Fibroblast of villous mesenchyme (primary cell): ENCODE results near the gene REX1BD. TPM values are rescaled to one million over a fixed set of nuclear protein-coding genes. Genes with fewer than 3 reads are reported as not detected.

ENCODE experiments used
- DNase-seq: peaks from one replicate; pipeline ENCODE4 v3.0.0-alpha.2; 2010; ENCODE audit warnings: low read depth
- H3K4me3 ChIP-seq: 2 replicates; pipeline ENCODE4 v1.5.1; 2011; ENCODE audit warnings: low read depth, mild to moderate bottlenecking, low read length
- total RNA-seq: library from RNA; depleted of rRNA; stranded (reverse); fragments of >200 nt; gene quantifications from 2 replicates; pipeline ENCODE4 v1.2.3, GENCODE V29; 2012
- TF ChIP-seq, protein P1 (sequence below): IDR thresholded peaks from 2 replicates; pipeline ENCODE4 v1.5.1; 2012; ENCODE audit warnings: low read depth, mild to moderate bottlenecking, low read length; ENCODE audit not compliant: insufficient read depth

REX1BD gene
- total RNA-seq, 1 donor, result 27.6 TPM

DNA sequence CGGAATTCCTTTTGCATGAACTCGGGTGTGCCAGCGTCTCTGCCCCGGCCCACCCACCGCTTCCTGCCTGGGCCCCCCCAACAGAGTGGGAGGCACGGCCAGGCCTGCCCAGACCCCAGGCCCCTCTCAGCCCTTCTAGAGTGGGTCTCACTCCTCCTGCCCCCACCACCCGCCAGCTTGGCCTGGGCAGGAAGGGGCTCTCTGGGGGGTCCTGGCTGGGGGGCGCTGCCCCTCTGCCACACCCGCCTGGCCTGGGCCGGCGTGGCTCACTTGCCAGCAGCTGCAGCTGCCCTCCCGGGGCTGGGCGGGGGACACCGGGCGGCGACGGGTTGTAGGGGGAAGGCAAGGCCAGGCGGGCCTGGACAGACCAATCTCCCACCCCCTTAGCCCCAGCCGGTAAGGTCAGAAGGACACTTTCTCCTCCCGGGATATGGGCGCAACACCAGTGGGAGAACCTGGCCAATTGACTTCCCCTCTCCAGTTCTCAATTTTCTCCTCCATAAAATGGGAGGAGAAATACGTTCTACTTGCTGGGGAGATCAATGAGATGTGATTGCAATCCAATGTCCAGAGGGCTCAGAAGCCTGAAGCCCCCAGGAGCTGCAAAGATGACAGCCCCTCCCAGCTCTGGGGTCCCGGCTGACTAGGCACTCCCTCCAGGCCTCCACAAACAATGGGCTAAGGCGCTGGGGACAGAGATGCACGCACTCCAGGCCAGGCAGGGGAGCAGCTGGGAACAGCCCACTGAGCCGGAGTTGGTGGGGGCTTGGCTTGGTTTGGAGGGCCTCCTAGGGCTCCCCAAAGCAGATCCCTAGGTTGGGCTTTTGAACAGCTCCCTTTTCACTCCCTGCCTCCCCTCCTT is 15.6 kb downstream of the REX1BD start:
- no peak for DNase-seq
- TF ChIP-seq, protein P1, sequence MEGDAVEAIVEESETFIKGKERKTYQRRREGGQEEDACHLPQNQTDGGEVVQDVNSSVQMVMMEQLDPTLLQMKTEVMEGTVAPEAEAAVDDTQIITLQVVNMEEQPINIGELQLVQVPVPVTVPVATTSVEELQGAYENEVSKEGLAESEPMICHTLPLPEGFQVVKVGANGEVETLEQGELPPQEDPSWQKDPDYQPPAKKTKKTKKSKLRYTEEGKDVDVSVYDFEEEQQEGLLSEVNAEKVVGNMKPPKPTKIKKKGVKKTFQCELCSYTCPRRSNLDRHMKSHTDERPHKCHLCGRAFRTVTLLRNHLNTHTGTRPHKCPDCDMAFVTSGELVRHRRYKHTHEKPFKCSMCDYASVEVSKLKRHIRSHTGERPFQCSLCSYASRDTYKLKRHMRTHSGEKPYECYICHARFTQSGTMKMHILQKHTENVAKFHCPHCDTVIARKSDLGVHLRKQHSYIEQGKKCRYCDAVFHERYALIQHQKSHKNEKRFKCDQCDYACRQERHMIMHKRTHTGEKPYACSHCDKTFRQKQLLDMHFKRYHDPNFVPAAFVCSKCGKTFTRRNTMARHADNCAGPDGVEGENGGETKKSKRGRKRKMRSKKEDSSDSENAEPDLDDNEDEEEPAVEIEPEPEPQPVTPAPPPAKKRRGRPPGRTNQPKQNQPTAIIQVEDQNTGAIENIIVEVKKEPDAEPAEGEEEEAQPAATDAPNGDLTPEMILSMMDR, result no peak
- no peak overlapping the region for H3K4me3 ChIP-seq

- DNase-seq, result no peak
- H3K4me3 ChIP-seq, result no peak overlapping the region
- TF ChIP-seq, protein P1, result no peak
Observed at GRCh38 chr19:18604820-18605159, 16.2 kb downstream of the REX1BD start.

DNA sequence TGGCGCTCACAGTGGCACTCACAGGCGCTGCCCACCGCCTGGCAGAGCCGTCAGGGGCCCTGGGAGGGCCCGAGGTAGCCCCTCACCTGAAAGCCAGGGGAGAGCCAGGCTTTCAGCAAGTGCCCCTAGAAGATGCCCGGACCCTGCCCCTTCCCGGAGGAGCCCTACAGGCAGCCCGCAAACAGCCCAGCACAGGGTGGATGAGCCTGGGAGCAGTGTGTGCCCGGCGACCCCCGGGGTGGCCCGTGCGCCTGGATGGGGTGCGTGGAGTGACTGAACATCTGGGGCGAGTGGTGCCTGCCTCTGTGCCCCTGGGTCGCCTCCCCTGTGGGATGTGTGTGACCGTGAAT is 16.6 kb downstream of the REX1BD start:
- TF ChIP-seq, protein P1, result no peak
- no peak for DNase-seq
- H3K4me3 ChIP-seq, result no peak overlapping the region

DNA sequence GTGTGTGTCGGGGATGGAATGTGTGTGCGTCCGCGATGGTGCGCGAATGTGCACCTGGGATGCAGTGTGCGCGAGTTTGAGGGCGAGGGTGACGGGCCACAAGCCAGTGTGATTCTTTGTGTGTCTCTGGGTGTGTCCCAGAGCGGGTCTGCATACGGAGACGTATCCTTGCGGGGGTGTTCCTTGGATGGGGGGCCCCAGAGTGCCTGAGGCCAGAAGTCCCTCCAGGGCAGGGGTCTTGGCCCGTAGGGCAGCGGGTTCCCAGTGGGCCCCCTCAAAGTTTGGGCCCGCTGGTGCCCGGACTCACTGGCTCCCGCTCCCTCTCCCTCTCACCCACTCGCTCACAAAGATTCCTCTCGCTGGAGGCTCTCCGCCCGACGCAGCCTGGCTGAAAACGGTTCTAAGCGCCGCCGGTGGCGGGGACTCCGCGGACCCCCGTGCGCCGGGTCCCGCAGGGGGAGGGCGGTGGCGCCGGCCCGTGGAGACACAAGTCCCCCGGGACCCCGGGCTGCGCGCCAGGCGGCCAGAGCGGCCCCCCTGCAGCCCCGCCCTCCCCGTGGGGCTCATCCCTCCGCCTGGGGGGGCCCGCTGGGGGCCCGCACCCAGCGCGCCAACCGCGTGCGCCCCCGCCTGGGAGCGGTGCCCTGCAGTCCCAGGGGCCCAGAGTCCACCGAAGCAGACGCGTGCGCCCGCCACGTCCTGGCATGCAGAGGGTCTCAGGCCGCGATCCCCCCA is 17.1 kb downstream of the REX1BD start:
- DNase-seq, result no peak
- H3K4me3 ChIP-seq, result no peak overlapping the region
- TF ChIP-seq, protein P1, result no peak

DNA sequence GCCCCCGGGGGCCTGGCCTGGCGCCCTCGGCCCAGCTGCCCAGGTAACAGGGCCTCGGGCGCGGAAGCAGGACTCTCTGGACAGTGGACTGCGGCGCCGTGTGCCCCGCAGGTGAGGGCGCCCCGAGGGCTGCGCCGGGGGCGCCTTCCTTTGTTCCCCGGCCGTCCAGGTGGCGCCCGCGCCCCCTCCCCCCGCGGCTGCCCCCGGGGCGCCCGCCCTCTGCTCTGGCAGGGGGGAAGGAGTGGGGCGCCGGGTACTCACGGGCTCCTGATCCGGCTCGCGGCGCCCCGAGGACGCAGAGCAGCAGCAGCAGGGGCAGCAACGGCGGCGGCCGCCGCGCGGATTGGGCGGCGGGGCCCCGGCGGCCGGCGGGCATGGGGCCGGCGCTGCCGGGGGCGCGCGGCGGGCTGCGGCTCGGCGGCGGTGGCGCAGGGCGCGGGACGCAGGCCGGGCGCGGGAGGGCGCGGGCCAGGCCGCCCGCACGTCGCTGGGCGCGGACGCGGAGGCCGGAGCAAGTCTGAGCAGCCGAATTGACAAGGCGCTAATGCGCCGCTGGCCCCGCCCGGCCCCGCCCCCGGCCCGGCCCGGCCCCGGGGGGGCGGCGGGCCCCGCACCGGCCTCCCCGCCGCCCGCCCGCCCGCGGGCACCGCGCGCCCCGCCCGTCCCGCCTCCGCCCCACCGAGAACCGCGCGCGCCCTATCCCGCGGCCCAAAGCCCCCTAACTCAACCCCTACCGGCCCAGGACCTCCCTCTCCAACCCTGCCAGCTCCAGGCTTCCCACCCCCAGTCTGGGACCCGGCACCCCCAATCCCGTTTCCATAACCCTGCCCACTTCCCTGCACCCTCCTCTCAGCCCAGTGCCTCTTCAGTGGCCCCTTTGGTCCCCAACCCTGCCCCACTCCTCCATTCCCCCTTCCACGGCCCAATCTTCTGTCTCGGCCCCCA is 18.0 kb downstream of the REX1BD start, which contains the start of gene CRLF1:
TSS of gene CRLF1 (minus strand) at position 519 of the 945 bp plus-strand sequence. CDS start at position 376, 143 bp downstream.
- DNase-seq, result no peak
- TF ChIP-seq, protein P1, result no peak
- H3K4me3 ChIP-seq, result no peak within 1 kb of the TSS
